CD4-positive, alpha-beta T cell treated with Interleukin-10 for 1 hour (primary cell): ENCODE data around the gene IQCK.
"Not testable (repeated sequence)": the region's sequence is repeated elsewhere in the genome, so short reads cannot be mapped to it uniquely, and the experiment has no call there.

ENCODE experiments used
- DNase-seq: peaks from one replicate; pipeline ENCODE4 v3.0.0-alpha.2; 2020

IQCK gene

GRCh38 chr16:19700319-19700781, 17.7 kb upstream of the IQCK start:
- DNase-seq = no peak

DNA sequence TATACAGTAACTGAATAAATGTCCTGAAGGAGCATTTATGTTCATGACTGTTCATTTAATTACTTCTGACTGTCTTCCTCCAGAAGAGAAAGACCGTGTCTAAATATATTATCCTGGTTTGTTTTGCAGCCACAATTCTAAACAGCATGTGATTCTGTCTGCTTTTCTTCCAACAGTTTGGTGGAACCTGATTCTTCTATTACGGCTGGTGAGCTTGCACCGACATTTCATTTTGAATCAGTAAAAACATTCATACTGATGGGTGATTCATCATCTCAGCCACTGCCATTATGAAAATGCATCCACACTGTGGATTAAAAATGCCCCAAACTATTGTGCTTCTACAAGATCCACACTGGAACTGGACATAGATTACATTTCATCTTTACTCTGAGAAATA, 17.0 kb upstream of the IQCK start:
- DNase-seq = no peak

DNA sequence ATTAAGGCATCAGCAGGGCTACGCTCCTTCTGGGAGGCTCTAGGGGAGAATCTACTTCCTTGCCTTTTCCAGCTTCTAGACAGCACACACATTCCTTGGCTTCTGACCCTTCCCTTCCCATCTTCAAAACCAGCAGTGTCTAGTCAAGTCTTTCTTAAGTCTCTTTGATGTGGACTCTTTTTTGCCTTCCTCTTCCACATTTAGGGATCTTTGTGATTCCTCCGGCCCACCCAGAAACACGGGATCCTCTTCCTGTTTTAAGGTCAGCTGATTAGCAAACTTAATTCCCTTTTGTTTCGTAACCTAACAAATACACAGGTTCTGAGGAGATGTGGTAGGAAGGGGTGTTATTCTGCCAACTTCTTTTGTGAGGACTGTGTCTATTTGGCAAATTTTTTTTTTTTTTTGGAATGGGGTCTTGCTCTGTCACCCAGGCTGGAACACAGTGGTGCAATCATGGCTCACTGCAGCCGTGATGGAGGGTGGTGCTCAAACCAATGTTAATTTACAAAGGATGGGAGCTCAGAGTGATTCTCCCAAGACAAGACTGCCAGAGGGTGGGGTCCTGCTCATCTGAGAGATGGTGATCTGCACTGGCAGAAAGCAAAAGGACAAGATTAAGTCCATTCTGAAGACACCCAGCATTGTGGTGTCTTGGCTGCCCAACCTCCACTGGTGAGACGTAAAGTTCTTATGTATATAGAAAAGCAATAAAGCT, 14.7 kb upstream of the IQCK start:
- DNase-seq = no peak

- no peak for DNase-seq
Observed at GRCh38 chr16:19704321-19705145, 13.5 kb upstream of the IQCK start.

DNA sequence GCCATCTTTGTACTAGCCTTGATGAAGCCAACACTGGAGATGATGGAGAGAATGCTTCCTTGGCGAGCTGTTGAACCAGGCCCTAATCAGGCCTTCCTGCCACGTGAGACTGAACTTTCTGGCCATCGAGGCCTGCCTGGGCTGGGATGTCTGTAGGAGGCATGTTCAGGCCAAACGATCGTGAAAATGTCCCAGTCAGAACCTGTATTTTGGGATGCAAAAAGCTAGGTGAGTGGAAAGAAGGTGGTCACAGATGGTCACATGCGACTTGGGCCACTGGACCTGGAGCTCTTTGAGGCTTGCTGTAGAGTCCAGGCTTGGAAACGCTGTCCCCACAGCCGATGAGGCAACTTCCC, 12.9 kb upstream of the IQCK start:
- no peak for DNase-seq

- DNase-seq = no peak
Observed at GRCh38 chr16:19705843-19706242, 12.2 kb upstream of the IQCK start.

DNA sequence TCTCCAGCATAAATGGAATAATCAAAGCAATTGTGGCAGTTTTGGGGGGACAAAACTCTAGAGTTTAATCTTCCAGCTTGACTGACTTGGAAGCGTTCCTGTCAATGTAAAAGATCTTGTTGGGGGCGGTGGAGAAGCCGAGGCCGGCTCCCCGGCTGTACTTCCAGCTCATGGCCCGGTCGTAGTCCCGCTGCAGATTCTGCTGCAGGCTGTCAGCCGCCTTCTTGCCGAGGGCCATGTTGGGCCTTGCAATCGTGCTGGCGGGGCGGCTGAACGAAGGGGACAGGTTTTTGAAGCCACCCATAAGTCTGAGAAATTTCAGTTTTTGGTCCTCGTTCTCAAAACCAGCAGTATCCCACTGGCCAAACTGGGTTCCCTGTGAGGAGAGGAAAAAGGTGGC, 11.2 kb upstream of the IQCK start:
- DNase-seq = no peak

- DNase-seq = no peak
Observed at GRCh38 chr16:19707569-19708295, 10.3 kb upstream of the IQCK start.

DNA sequence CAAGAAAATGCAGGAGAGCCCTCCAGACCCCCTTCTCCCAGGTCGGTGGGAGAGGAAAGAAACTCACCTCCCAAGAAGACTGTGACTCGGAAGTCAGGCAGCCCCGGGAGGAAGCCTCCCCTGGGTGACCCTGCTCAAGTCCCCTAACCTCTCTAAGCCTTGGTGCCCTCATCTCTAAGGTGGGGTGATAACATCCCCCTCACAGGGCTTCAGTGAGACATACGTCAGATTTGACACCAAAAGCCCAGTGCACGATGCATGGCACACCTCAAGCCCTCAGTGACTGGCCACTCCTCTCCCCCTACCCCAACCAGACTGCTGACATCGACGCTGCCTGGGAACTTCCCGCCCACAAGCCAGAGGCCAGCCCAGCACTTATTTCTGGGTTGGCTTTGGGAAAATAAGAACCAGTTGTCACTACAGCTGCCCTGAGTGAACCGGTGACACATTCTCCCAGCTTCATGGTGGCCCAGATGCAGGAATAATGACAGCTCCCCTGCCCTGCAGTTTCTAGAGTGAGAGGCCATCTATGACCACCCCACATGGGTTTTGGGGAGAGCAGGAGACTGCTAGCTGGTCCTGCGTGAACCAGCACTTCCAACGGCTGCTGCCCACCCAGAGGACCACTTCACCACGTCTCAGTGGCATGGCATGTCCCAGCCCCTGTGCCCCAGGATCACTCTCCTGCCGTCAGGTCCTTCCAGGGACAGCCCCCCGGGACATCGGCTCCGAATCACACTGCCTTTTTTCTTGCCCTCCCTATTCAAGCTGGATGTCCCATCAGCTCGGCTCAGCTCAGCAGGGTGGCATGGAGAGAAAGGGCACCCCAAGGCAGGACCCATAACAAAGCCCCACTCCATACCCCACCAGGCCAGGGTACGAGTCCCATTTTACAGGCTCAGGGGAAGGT, 9.5 kb upstream of the IQCK start:
- DNase-seq = no peak

DNA sequence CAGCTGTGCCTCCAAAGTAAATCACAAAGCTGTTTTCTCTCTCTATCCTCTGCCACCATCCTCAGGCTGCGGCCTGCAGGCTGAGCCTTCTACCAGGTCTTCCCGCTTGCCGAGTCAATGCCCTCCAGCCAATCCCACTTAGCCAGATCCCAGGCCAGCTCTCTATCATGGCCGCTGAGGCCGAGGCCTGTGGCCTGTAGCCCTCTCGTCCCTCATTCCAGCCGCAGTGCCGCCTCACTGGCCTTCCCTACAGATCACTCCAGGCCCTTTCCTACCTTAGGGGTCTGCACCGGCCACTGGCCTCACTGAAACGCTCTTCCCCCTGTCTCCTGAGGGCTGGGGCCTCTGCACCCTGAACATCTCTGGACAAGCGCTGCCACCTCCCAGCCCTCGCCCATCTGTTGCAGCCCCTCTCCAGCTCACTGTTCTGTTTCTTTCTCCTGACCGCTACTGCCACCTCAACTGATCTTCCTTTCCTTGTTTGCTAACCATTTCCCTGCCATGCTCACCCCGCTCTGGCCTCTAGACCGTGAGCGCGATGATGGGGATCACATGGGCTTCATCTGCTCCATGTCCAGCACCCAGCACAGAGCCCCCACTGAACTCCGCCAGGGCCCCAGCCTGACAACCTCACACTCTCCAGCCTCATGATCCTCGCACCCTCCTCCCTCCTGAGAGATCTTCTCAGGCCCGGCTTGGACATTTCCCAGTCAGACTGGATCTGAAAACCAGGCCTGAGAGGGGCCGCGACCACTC, 8.5 kb upstream of the IQCK start:
- DNase-seq = no peak

GRCh38 chr16:19710191-19710908, 7.7 kb upstream of the IQCK start:
- no peak for DNase-seq

- DNase-seq = no peak
Observed at GRCh38 chr16:19710991-19711545, 7.0 kb upstream of the IQCK start.

DNA sequence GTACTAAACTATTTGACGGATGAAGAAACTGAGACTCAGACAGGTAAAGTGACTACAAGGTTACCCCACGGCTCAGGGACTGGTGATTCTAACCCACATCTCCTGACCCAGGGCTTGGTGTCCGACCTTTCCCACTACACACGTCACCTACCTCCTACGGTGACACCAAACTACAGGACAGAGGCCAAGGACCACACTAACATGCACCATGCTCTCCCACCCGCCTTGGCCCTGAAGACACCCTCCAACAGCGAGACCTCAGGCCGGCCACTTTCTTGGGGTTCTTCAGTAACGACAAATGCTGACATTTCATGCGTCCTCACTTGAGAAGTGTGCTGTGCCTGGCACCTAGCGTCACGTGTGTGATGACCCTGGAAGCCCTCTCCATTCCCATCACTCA, 6.4 kb upstream of the IQCK start:
- no peak for DNase-seq

- no peak for DNase-seq
Observed at GRCh38 chr16:19712418-19713058, 5.5 kb upstream of the IQCK start.

DNA sequence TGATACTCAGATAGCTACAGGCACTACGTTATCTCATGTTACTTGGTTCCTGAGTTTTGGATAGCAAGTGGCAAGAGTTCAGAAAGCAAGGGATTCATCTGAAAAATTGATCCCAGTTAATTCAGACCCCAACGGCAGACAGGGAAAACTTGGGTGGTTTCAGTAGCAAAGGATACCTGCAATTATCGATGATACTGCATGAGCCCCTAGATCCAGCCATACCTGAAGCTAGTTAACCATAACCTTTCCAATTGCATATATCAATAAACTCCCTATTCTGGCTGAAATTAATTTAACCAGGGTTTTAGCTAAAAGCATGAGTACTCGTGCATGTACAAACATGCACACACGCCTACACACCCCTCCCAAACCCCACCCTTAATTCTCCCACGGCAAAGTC, 4.4 kb upstream of the IQCK start:
- DNase-seq = no peak

DNA sequence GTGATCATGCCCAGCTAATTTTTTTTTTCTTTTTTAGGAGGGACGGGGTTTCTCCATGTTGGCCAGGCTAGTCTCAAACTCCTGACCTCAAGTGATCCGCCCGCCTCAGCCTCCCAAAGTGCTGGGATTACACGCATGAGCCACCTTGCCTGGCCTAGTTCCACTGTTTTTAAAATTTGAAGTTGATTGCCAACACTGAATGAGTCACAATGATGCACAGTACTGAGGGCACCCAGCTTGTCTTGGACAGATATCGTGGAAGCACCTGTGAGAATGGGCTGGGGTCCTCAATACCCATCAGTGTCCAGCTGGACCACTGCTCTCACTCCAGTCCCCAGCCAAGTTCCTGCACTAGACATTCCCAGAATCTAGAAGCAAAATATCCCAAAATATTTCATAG, 2.5 kb upstream of the IQCK start:
- DNase-seq = no peak

GRCh38 chr16:19716183-19716582, 1.9 kb upstream of the IQCK start:
- no peak for DNase-seq

DNA sequence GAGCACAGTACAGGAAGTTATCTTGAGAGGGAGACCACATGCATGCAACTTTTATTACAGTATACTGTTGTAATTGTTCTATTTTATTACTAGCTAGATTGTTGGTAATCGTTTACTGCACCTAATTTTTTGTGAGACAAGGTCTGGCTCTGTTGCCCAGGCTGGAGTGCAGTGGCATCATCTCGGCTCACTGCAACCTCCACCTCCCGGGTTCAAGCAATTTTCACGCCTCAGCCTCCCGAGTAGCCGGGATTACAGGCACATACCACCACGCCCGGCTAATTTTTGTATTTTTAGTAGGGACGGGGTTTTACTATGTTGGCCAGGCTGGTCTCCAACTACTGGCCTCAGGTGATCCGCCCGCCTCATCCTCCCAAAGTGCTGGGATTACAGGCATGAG, 1.3 kb upstream of the IQCK start:
- DNase-seq = not testable (repeated sequence)

GRCh38 chr16:19717314-19717713, 757 bp upstream of the IQCK start:
- DNase-seq = no peak

GRCh38 chr16:19718624-19718965, 524 bp downstream of the IQCK start:
- no peak for DNase-seq
